D721Med (cell line): ENCODE data around the gene DOCK1.

ENCODE experiments used
- DNase-seq: peaks from one replicate; pipeline ENCODE4 v3.0.0; 2011; ENCODE audit warnings: low spot score; ENCODE audit not compliant: insufficient read length
- FAIRE-seq: peaks from 2 replicates; lab custom pipeline; 2011; peaks lifted over from hg19 to GRCh38; lab: Jason Lieb, UNC
- TF ChIP-seq, protein P1 (sequence below): IDR thresholded peaks from 2 replicates; pipeline ENCODE4 v1.5.1; 2012; ENCODE audit warnings: mild to moderate bottlenecking, control low read depth; ENCODE audit not compliant: insufficient read depth; ENCODE audit errors: missing control alignments

DOCK1 gene

DNA sequence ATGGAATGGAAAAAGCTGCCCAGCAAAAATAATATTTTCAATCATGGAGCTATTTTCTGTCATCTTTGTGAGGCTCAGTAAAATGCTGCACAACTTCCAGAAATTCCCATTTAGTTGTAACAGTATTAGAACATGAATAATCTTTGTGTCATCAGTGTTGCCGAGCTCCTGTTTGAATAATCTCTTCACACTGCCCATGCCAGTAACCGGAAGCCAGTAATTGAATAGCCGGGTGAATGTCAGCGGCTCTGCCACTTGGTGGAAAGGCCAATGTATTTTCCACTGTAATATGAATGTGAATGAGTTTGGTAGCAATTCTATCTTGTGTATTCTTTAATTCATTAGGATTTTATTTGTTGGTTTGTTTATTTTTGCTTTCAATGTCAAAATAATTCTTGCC, 463.7 kb downstream of the DOCK1 start:
- DNase-seq (no peak), FAIRE-seq (no peak)
- TF ChIP-seq, protein P1, sequence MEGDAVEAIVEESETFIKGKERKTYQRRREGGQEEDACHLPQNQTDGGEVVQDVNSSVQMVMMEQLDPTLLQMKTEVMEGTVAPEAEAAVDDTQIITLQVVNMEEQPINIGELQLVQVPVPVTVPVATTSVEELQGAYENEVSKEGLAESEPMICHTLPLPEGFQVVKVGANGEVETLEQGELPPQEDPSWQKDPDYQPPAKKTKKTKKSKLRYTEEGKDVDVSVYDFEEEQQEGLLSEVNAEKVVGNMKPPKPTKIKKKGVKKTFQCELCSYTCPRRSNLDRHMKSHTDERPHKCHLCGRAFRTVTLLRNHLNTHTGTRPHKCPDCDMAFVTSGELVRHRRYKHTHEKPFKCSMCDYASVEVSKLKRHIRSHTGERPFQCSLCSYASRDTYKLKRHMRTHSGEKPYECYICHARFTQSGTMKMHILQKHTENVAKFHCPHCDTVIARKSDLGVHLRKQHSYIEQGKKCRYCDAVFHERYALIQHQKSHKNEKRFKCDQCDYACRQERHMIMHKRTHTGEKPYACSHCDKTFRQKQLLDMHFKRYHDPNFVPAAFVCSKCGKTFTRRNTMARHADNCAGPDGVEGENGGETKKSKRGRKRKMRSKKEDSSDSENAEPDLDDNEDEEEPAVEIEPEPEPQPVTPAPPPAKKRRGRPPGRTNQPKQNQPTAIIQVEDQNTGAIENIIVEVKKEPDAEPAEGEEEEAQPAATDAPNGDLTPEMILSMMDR = no peak

DNA sequence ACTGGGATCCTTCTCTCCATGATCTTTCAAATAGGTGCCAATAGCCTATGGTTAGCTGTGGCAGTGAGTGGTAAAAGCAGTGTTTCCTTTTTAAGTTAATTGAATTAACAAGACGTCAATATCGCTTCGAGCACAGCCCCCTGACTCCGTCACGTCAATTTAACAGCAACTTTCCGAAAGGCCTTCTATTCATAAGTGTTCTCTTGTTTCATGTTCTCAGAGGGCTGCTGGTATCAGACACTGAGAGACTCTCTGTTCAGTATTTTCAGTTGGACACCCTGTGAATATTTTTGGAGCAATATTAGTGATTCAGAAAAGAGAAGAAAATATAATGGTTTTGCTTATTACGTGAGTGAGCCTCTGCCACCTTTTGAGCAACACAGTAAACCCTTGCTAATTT, 465.4 kb downstream of the DOCK1 start:
- TF ChIP-seq, protein P1 = no peak
- DNase-seq (no peak), FAIRE-seq (no peak)

DNA sequence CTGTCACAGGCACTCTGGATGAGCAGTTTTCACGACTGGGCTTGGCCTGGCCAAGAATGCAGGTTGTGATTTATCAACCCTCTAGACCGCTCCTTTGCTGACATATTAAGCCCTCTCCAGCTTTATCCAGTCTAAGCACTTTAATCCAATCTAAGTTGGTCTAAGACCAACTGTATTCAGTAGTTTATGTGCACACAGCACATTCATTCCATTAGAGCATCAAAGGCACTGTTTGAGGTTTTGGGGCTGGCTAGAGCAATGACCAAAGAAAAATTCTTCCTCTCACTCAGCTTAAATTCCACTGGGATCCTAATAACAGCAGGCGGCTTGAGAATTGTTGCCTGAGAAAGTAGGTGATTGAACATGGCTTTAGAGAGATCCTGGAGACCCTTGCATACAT, 467.1 kb downstream of the DOCK1 start:
- no peak for FAIRE-seq

GRCh38 chr10:127374074-127374680, 468.9 kb downstream of the DOCK1 start:
- TF ChIP-seq, protein P1 = no peak
- FAIRE-seq (no peak), DNase-seq (no peak)

More for the DNA sequence above, 467.1 kb downstream of the DOCK1 start:
- TF ChIP-seq, protein P1 = no peak
- no peak for DNase-seq

GRCh38 chr10:127374901-127375300, 469.7 kb downstream of the DOCK1 start:
- DNase-seq (no peak), FAIRE-seq (no peak)
- TF ChIP-seq, protein P1 = no peak

GRCh38 chr10:127375461-127375860, 470.2 kb downstream of the DOCK1 start:
- TF ChIP-seq, protein P1 = no peak
- no peak for FAIRE-seq
- no peak for DNase-seq

DNA sequence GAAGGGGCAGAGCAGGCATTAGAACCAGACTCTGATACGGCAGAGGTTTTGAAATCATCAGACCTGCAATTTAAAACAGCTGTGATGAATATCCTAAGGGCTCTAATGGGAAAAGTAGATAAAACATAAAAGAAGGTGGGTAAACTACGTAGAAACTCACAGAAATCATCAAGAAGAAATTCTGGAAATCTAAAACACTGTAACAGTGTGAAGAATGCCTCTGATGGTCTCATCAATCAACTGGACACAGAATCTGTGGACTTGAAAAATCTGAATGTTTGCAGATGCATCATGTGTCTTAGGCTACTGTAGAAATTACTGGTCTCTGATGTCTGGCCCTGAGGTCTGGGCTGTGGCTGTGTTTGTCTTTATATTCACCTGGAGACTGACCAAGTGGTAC, 470.8 kb downstream of the DOCK1 start:
- TF ChIP-seq, protein P1 = no peak
- DNase-seq = no peak
- no peak for FAIRE-seq
